Stimulated activated naive CD8-positive, alpha-beta T cell treated with anti-CD3 and anti-CD28 coated beads, Interleukin-15, amount 100 ng/mL, for 72 hours (primary cell): ENCODE results near the gene ATP6V1G3.

Experiments
- ATAC-seq: fragments of 150-1000 bp; cut with Tn5 transposase; 2 replicates; pipeline ENCODE4 v1.10.0; 2021; ENCODE audit warnings: mild to moderate bottlenecking, moderate library complexity
- DNase-seq, 2 donors: peaks; one replicate each; pipeline ENCODE4 v3.0.0; 2021 to 2022
- H3K27ac Mint-ChIP-seq, 2 donors: one replicate each; pipeline ENCODE4 v1.8.0; 2022; ENCODE audit warnings: mild to moderate bottlenecking in 2 of 2, mixed read lengths in 2 of 2, moderate library complexity in 2 of 2
- H3K27me3 Mint-ChIP-seq: one replicate; pipeline ENCODE4 v1.8.0; 2022; ENCODE audit warnings: mixed read lengths
- H3K4me1 Mint-ChIP-seq: one replicate; pipeline ENCODE4 v1.8.0; 2022; ENCODE audit warnings: mild to moderate bottlenecking, mixed read lengths
- H3K4me3 Mint-ChIP-seq, 2 donors: one replicate each; pipeline ENCODE4 v1.8.0; 2022; ENCODE audit warnings: mild to moderate bottlenecking in 2 of 2, mixed read lengths in 2 of 2, moderate library complexity in 1 of 2
- H3K9me3 Mint-ChIP-seq, 2 donors: one replicate each; pipeline ENCODE4 v1.8.0; 2022; ENCODE audit warnings: mixed read lengths in 2 of 2

The ATP6V1G3 gene

DNA sequence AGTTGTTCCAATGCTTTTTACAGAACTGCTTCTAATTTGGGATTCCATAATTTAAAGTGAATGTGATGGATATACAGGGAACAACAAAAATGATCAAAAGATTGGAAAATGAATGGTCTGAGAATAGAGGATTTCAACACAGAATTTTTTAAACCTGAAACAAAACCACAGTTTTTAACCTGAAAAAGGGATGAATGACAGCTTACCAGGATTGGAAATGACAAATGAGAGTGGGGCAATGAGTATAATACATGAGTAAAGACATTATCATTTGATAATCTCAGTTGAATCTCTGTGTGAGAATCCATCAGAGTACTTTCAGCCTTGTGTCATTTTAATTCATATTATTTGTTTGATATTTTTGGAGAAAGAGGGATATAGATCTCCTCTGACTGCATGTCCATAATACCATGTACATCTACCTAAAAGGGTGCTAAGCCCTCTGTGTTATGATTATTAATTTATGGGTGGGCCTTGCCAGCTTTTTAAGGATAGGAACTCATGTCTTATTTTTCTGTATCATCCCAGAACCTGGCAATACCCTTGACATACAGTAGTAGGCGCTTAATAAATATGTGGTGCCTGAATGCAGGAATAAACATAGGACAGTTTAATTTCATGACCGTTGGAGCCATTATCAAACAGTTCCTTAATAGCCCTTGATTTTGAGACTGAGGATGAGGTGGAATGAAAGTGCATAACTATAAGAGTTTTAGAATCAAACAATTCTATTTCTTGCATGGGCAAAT, 12.4 kb upstream of the ATP6V1G3 start:
- Mint-ChIP-seq H3K9me3 (no peaks in the 10 kb centered on the region), H3K4me1 (peaks cover 62% of the 10 kb centered on the region), H3K27ac (no peak overlapping the region), H3K4me3 (no peak overlapping the region), H3K27me3 (no peaks in the 10 kb centered on the region)
- no peak for DNase-seq
- no peak for ATAC-seq

DNA sequence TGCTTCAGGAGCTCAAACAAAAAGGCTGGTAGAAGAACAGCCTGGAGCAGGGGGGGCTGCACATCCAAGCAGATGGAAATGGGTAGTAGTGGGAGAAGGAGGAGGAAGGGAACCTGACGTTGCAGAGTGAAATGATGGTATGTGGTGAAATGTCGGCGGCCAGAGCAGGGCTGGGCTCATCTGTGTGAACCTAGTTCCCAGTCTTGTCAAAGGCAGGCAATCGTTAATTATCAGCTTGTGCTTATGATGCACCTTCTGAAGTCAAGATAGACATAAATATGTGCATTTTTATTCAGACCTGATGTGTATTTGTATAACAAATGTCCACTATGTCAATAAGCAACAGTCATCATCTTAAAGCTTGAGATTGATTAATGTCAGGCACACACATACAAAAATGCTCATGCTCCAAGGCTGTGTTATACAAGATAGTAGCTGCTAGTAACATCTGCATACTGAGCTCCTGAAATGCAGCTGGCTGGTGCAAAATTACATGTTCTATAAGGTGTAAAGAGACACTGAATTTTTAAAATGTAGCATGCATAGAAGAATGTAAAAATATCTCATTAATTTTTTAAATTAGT, 10.6 kb upstream of the ATP6V1G3 start:
- DNase-seq (no peak), ATAC-seq (no peak)
- Mint-ChIP-seq H3K4me3 (no peak overlapping the region), H3K27ac (no peak overlapping the region), H3K4me1 (peaks cover 47% of the 10 kb centered on the region), H3K9me3 (peaks cover 9 to 11% of the 10 kb centered on the region in 2 donors), H3K27me3 (no peaks in the 10 kb centered on the region)

GRCh38 chr1:198549866-198550265, 9.4 kb upstream of the ATP6V1G3 start:
- peaks cover 40% of the 10 kb centered on the region for H3K4me1 Mint-ChIP-seq
- H3K9me3 Mint-ChIP-seq, result peaks cover 9 to 11% of the 10 kb centered on the region in 2 donors
- no peaks in the 10 kb centered on the region for H3K27me3 Mint-ChIP-seq
- ATAC-seq, result peak; percentile 58
- no peak overlapping the region for H3K4me3 Mint-ChIP-seq
- H3K27ac Mint-ChIP-seq, result peak overlapping the region in 1 of 2 donors; percentile 47
- DNase-seq, result no peak

- no peak overlapping the region for H3K27ac Mint-ChIP-seq
- DNase-seq (no peak), ATAC-seq (no peak)
- no peaks in the 10 kb centered on the region for H3K27me3 Mint-ChIP-seq
- H3K9me3 Mint-ChIP-seq, result peaks cover 9 to 11% of the 10 kb centered on the region in 2 donors
- H3K4me1 Mint-ChIP-seq, result peaks cover 36% of the 10 kb centered on the region
- no peak overlapping the region for H3K4me3 Mint-ChIP-seq
Measured at GRCh38 chr1:198548890-198549289, 8.4 kb upstream of the ATP6V1G3 start.

DNA sequence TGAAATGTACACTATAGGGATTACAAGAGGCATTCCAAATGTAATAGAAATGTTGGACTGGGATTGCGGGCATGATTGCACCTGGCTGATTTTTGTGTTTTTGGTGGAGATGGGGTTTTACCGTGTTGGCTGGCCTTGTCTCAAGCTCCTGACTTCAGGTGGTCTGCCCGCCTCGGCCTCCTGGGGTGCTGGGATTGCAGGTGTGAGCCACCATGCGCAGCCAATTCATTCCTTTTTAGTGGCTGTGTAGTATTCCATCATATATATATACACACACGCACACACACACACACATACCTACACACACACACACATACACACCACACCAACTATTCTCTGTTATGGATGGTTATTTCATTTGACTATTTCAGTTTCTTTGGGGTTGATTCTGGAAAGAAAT, 4.7 kb upstream of the ATP6V1G3 start:
- no peak overlapping the region for H3K27ac Mint-ChIP-seq

DNA sequence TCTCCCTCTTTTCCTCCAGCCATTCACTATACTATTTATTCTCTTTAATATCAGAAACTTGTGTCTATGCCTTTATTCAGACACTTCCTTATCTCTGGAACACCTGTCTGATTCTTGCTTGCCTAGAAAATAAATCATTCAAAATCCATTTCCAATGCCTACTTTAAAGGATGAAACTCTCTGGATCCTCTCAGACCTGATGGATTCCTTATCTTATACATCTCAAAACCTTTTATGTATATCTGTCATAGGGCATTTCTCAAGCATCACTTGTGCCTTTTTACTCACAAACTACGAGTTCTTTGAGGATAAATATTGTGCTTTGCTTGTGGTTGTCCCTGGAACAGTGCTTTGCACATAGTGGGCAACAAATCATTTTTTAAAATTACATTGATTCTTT, 3.8 kb upstream of the ATP6V1G3 start:
- H3K4me3 Mint-ChIP-seq, result peak overlapping the region; percentile 14 to 57
- no peaks in the 10 kb centered on the region for H3K27me3 Mint-ChIP-seq
- ATAC-seq, result no peak
- no peak overlapping the region for H3K27ac Mint-ChIP-seq
- H3K9me3 Mint-ChIP-seq, result peaks cover 9 to 11% of the 10 kb centered on the region in 2 donors
- H3K4me1 Mint-ChIP-seq, result peaks cover 42% of the 10 kb centered on the region
- no peak for DNase-seq

More for the DNA sequence above, 4.7 kb upstream of the ATP6V1G3 start:
- peaks cover 9 to 11% of the 10 kb centered on the region in 2 donors for H3K9me3 Mint-ChIP-seq
- DNase-seq (no peak), ATAC-seq (no peak)
- H3K4me3 Mint-ChIP-seq, result no peak overlapping the region
- H3K27me3 Mint-ChIP-seq, result no peaks in the 10 kb centered on the region
- peaks cover 42% of the 10 kb centered on the region for H3K4me1 Mint-ChIP-seq

GRCh38 chr1:198543670-198544260, 3.3 kb upstream of the ATP6V1G3 start:
- Mint-ChIP-seq H3K27ac (peak overlapping the region in 1 of 2 donors; percentile 84), H3K4me3 (peak overlapping the region in 1 of 2 donors; percentile 71)

GRCh38 chr1:198542632-198543031, 2.2 kb upstream of the ATP6V1G3 start:
- DNase-seq (no peak), ATAC-seq (no peak)
- Mint-ChIP-seq H3K9me3 (peaks cover 9 to 11% of the 10 kb centered on the region in 2 donors), H3K4me3 (no peak overlapping the region), H3K27ac (no peak overlapping the region), H3K27me3 (no peaks in the 10 kb centered on the region), H3K4me1 (peaks cover 49% of the 10 kb centered on the region)

More at GRCh38 chr1:198543670-198544260, 3.3 kb upstream of the ATP6V1G3 start:
- ATAC-seq (no peak), DNase-seq (no peak)
- H3K9me3 Mint-ChIP-seq, result peaks cover 9 to 11% of the 10 kb centered on the region in 2 donors
- peaks cover 44% of the 10 kb centered on the region for H3K4me1 Mint-ChIP-seq
- H3K27me3 Mint-ChIP-seq, result no peaks in the 10 kb centered on the region

GRCh38 chr1:198541737-198542136, 1.3 kb upstream of the ATP6V1G3 start:
- H3K27me3 Mint-ChIP-seq, result no peaks in the 10 kb centered on the region
- DNase-seq, result no peak
- peaks cover 58% of the 10 kb centered on the region for H3K4me1 Mint-ChIP-seq
- peaks cover 4 to 5% of the 10 kb centered on the region in 2 donors for H3K9me3 Mint-ChIP-seq
- no peak overlapping the region for H3K27ac Mint-ChIP-seq
- H3K4me3 Mint-ChIP-seq, result no peak overlapping the region
- no peak for ATAC-seq

DNA sequence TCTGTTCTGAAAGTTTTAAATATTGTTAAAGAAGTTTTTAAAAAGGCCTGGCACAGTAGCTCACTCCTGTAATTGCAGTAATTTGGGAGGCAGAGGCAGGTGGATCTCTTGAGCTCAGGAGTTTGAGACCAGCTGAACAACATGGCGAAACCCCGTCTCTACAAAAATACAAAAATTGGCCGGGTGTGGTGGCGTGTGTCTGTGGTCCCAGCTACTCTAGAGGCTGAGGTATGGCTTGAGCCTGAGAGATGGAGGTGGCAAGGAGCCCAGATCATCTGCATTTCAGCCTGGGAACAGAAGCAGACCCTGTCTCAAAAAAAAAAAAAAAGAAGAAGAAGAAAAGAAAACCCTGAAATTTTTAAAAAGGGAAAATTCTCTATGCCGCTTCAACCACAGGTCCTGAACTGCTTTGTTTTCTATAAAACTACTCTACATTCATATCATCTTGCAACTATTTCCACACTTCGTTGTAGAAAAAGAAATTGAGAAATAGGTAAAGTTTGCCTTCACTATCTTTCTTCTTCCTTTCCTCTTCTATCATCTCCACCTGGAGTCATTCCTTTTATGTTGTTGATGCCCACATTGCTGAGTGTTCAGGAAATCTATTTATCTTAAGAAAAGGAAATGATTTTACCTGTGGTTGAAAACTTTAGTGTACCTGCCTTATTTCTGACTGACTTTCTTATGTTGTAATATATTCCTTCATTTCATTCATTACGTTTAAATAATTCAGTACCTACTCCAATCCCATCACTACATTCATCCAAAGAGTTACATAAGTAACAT, 1.7 kb downstream of the ATP6V1G3 start:
- ATAC-seq, result peak; percentile 56
- H3K4me1 Mint-ChIP-seq, result peaks cover 72% of the 10 kb centered on the region

DNA sequence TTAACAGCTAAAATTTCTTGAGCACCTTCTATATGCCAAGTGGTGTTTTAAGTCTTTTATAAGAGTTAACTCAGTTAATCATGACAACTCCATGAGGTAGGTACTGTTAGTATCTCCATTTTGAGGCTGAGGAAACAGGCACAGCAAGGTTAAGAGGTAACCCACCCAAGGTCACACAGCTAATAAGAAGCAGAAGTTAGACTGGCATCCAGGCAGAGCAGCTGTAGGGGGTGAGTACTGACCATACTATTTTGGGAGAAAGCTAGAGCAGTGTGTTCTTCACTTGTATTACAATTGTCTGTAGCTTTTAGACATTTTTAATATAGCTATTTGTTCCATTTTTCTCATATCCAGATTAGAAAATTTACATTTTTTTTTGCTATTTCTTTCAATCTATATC, 4.8 kb downstream of the ATP6V1G3 start:
- no peaks in the 10 kb centered on the region for H3K27me3 Mint-ChIP-seq
- H3K27ac Mint-ChIP-seq, result peak overlapping the region in 1 of 2 donors; percentile 62
- no peak for DNase-seq
- no peak for ATAC-seq
- H3K4me3 Mint-ChIP-seq, result peak overlapping the region; percentile 25 to 33
- H3K9me3 Mint-ChIP-seq, result peaks cover 0 to 19% of the 10 kb centered on the region in 2 donors
- H3K4me1 Mint-ChIP-seq, result peaks cover 80% of the 10 kb centered on the region

More for the DNA sequence above, 1.7 kb downstream of the ATP6V1G3 start:
- H3K27me3 Mint-ChIP-seq, result no peaks in the 10 kb centered on the region
- peak overlapping the region; percentile 80 to 90 for H3K4me3 Mint-ChIP-seq
- peak in 1 of 2 donors; percentile 32 for DNase-seq
- peaks cover 0 to 2% of the 10 kb centered on the region in 2 donors for H3K9me3 Mint-ChIP-seq
- H3K27ac Mint-ChIP-seq, result peak overlapping the region; percentile 97

DNA sequence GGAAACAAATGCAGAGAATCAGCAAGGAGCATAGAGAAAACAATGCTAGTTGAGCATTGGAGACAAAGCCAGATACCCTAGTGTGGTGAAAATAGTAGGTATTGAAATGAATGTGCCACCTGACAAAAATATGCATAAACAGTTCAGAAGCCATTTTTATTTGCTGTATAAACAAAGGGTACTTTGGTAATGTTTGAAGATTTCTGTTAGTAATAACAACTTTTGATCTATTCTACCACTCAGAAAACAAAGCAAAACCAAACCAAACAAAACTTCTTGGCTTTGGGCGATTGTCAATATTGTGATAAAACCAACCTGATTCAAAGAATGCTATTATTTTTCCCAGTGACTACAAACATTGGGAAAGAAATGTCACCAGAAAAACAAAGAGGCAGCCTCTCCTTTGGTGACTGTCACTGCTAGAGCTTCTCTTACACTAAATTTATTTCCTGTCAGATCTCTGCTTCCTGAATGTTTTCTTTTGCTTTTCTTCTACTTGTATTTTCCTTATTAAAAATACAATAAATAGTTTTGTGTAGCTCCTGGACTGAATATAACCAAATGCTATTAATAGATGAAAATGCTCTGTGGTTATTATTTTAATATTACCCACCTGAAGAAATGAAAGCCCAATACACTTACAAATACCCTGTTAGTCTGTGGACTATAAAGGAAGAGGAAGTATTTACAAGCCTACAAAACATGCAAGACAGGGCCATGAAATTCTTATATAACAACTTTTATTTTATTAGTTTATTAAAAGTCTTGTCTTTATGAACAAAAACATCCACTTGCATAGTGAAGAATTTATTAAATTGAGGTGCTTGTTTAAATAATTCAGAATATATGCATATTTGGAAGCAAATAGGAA, 5.7 kb downstream of the ATP6V1G3 start:
- Mint-ChIP-seq H3K9me3 (peaks cover 0 to 19% of the 10 kb centered on the region in 2 donors), H3K4me1 (peaks cover 79% of the 10 kb centered on the region), H3K4me3 (peak overlapping the region; percentile 58 to 77), H3K27ac (peak overlapping the region; percentile 75 to 86), H3K27me3 (no peaks in the 10 kb centered on the region)
- ATAC-seq (peak; percentile 78), DNase-seq (no peak)

DNA sequence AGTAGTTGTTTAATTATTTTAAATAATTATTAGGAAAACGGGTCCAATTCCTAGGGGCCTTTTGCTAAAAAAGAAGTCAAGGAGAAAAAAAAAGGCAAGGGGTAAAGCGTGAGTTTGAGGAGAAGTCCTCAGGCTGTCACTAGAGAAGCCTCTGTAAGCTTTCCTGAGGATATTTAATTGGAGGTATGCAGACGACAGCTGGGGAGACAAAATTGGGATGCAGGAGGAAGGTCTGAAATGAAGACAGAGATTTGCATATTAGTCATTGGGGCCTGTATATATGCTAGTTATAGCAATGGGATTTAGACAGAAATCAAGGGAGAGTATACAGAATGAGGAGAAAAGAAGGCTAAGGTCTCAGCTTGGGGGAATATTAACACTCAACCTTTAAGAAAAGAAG, 8.6 kb downstream of the ATP6V1G3 start:
- Mint-ChIP-seq H3K4me3 (no peak overlapping the region), H3K9me3 (peaks cover 0 to 19% of the 10 kb centered on the region in 2 donors), H3K27me3 (no peaks in the 10 kb centered on the region), H3K4me1 (peaks cover 73% of the 10 kb centered on the region), H3K27ac (peak overlapping the region in 1 of 2 donors; percentile 36)
- DNase-seq (no peak), ATAC-seq (no peak)

GRCh38 chr1:198530953-198531352, 9.5 kb downstream of the ATP6V1G3 start:
- H3K4me3 Mint-ChIP-seq, result no peak overlapping the region
- H3K27me3 Mint-ChIP-seq, result no peaks in the 10 kb centered on the region
- no peak overlapping the region for H3K27ac Mint-ChIP-seq
- ATAC-seq, result no peak
- peaks cover 73% of the 10 kb centered on the region for H3K4me1 Mint-ChIP-seq
- no peak for DNase-seq
- peaks cover 0 to 19% of the 10 kb centered on the region in 2 donors for H3K9me3 Mint-ChIP-seq
